DOHH2 (cell line): Measurements from ENCODE around the gene HINT3.
"Not testable (repeated sequence)": the region's sequence is repeated elsewhere in the genome, so short reads cannot be mapped to it uniquely, and the experiment has no call there.

Experiments used
- CTCF ChIP-seq: fragments of 200-600 bp; sonication (generic); IDR thresholded peaks from one replicate; pipeline ENCODE4 v1.5.1; 2014; ENCODE audit warnings: antibody characterized with exemption, mild to moderate bottlenecking, low read depth, low read length; ENCODE audit not compliant: poor library complexity, severe bottlenecking
- EZH2phosphoT487 ChIP-seq: fragments of 200-600 bp; sonication (generic); IDR thresholded peaks from 2 replicates; pipeline ENCODE4 v1.6.1; 2017; ENCODE audit warnings: borderline replicate concordance, mild to moderate bottlenecking, antibody characterized with exemption, low read length, moderate library complexity, mixed read lengths

- not testable (repeated sequence) for TF ChIP-seq CTCF, EZH2phosphoT487
Measured at GRCh38 chr6:125911051-125911451, 45.5 kb upstream of the HINT3 start.
